HEK293 (cell line): ENCODE data around the gene SAE1.

ENCODE experiments used
- CTCF ChIP-seq: fragments of 450-650 bp; formaldehyde crosslinking; IDR thresholded peaks from 2 replicates; pipeline ENCODE4 v1.5.1; 2016; ENCODE audit warnings: missing biosample characterization, missing genetic modification characterization
- KLF17 ChIP-seq: fragments of 450-650 bp; formaldehyde crosslinking; IDR thresholded peaks from 2 replicates; pipeline ENCODE4 v1.5.1; 2016; ENCODE audit warnings: missing biosample characterization, missing genetic modification characterization
- SALL2 ChIP-seq: fragments of 450-650 bp; formaldehyde crosslinking; IDR thresholded peaks from 2 replicates; pipeline ENCODE4 v1.5.0; 2017; ENCODE audit warnings: missing biosample characterization, mild to moderate bottlenecking, missing genetic modification characterization, borderline replicate concordance
- SETDB1 ChIP-seq: IDR thresholded peaks from one replicate; pipeline ENCODE4 v1.6.1; 2017; ENCODE audit warnings: mild to moderate bottlenecking, low read length, moderate library complexity, mixed read lengths; ENCODE audit not compliant: insufficient read length
- ZBTB17 ChIP-seq: fragments of 450-650 bp; formaldehyde crosslinking; IDR thresholded peaks from 2 replicates; pipeline ENCODE4 v1.5.1; 2016; ENCODE audit warnings: missing biosample characterization, missing genetic modification characterization
- ZFP37 ChIP-seq: fragments of 450-650 bp; formaldehyde crosslinking; IDR thresholded peaks from 2 replicates; pipeline ENCODE4 v1.5.1; 2016; ENCODE audit warnings: missing biosample characterization, missing genetic modification characterization
- ZNF114 ChIP-seq: fragments of 450-650 bp; formaldehyde crosslinking; IDR thresholded peaks from 2 replicates; pipeline ENCODE4 v1.5.0; 2017; ENCODE audit warnings: missing biosample characterization, missing genetic modification characterization
- ZNF138 ChIP-seq: fragments of 450-650 bp; formaldehyde crosslinking; IDR thresholded peaks from 2 replicates; pipeline ENCODE4 v1.5.1; 2016; ENCODE audit warnings: missing biosample characterization, missing genetic modification characterization, borderline replicate concordance
- ZNF239 ChIP-seq: fragments of 450-650 bp; formaldehyde crosslinking; IDR thresholded peaks from 2 replicates; pipeline ENCODE4 v1.5.1; 2016; ENCODE audit warnings: missing biosample characterization, missing genetic modification characterization
- ZNF24 ChIP-seq: fragments of 450-650 bp; formaldehyde crosslinking; IDR thresholded peaks from 2 replicates; pipeline ENCODE4 v1.5.1; 2016; ENCODE audit warnings: missing biosample characterization, missing genetic modification characterization

GRCh38 chr19:47107953-47108746 lies 22.5 kb upstream of the SAE1 start:
- no peak for TF ChIP-seq ZFP37 (tag by site-specific recombination)
- no peak for TF ChIP-seq ZNF114 (tag by site-specific recombination)
- TF ChIP-seq KLF17 (tag by site-specific recombination): no peak
- no peak for TF ChIP-seq ZNF24
- no peak for TF ChIP-seq SETDB1
- TF ChIP-seq ZBTB17 (tag by site-specific recombination): no peak
- no peak for TF ChIP-seq SALL2 (tag by site-specific recombination)
- no peak for TF ChIP-seq CTCF (tag by site-specific recombination)
- no peak for TF ChIP-seq ZNF138
- TF ChIP-seq ZNF239: no peak
